Measurements from ENCODE around the gene RETREG2. TPM values are rescaled to one million over a fixed set of nuclear protein-coding genes. Genes with fewer than 3 reads are reported as not detected.

The RETREG2 gene
- total RNA-seq, 4 donors from 2014 or later: 82.3 to 122 (median 100) TPM

DNA sequence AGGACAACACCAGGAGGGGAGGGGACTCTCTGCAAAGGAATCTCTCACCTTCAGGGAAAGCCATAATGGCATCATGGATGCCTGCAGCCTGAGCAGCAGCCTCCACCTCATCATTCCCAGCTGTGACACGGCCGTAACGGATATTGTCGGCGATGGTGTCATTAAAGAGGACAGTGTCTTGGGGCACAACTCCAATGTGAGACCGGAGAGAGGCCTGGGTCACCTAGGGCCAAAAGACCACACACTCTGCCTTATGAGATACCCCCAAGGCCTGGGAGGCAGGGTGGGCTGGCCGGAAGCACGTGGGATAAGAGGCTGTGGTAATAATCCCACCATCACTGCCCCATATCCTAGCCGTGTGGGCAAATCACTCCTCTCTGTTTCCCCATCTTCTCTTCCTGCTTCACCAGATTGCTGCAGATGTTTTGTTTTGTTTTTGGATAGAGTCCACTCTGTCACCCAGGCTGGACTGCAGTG, 32.8 kb downstream of the RETREG2 start:
- Histone ChIP-seq H3K9me3 (no peaks in the 10 kb centered on the region), H3K27ac (peak overlapping the region in 1 of 3 donors; percentile 94), H3K4me1 (peaks cover 17 to 26% of the 10 kb centered on the region in 2 donors), H3K36me3 (peaks cover 27 to 58% of the 10 kb centered on the region in 2 donors), H3K27me3 (no peaks in the 10 kb centered on the region), H3K4me3 (replicated peaks in 1 of 3) (no peak overlapping the region)
- DNase-seq: no peak
- WGBS, 2 donors: 91 to 93% methylated on average over 9 of the region's 9 CpGs
- no peak for TF ChIP-seq POLR2A (IDR thresholded peaks at IDR 0.05)
- TF ChIP-seq, protein P1, sequence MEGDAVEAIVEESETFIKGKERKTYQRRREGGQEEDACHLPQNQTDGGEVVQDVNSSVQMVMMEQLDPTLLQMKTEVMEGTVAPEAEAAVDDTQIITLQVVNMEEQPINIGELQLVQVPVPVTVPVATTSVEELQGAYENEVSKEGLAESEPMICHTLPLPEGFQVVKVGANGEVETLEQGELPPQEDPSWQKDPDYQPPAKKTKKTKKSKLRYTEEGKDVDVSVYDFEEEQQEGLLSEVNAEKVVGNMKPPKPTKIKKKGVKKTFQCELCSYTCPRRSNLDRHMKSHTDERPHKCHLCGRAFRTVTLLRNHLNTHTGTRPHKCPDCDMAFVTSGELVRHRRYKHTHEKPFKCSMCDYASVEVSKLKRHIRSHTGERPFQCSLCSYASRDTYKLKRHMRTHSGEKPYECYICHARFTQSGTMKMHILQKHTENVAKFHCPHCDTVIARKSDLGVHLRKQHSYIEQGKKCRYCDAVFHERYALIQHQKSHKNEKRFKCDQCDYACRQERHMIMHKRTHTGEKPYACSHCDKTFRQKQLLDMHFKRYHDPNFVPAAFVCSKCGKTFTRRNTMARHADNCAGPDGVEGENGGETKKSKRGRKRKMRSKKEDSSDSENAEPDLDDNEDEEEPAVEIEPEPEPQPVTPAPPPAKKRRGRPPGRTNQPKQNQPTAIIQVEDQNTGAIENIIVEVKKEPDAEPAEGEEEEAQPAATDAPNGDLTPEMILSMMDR (IDR thresholded peaks at IDR 0.05): no peak
- intact Hi-C loops (cut with DNase I): loop anchor here (5.0 kb wide), 1 partner anchor 34 kb away; the partner anchor contains the start of genes CNPPD1 and RETREG2

DNA sequence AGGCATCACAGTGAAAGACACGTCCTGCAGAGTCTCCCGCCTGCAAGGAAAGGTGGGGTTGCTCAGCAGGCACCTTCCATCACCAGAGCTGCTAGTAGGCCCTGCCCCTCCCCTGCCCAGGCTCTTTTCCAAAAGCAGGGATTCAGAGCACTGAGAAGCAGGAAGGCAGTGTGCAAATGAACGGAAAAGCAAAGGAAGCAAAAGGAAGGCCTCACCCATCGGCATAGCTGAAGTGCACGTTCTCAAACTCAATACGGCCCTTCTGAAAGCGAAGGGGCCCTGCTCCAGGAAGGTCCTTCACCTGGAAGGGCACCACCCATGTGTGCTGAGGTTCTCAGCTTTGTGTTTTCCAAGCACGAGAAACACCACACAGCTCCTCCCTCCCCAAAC, 34.9 kb downstream of the RETREG2 start:
- peaks cover 21 to 26% of the 10 kb centered on the region in 2 donors for H3K4me1 ChIP-seq
- no peak for TF ChIP-seq POLR2A (IDR thresholded peaks at IDR 0.05)
- TF ChIP-seq, protein P1 (IDR thresholded peaks at IDR 0.05): no peak
- no peaks in the 10 kb centered on the region for H3K27me3 ChIP-seq
- intact Hi-C loops (cut with DNase I): loop anchor here (5.0 kb wide), 1 partner anchor 36 kb away; the partner anchor contains the start of genes CNPPD1 and RETREG2
- no peak overlapping the region for H3K4me3 ChIP-seq (replicated peaks in 1 of 3)
- 81 to 88% methylated on average over 8 of the region's 8 CpGs for WGBS, 2 donors
- peak overlapping the region in 1 of 3 donors; percentile 0 for H3K27ac ChIP-seq
- no peak for DNase-seq
- H3K9me3 ChIP-seq: no peaks in the 10 kb centered on the region
- peaks cover 27 to 58% of the 10 kb centered on the region in 2 donors for H3K36me3 ChIP-seq

DNA sequence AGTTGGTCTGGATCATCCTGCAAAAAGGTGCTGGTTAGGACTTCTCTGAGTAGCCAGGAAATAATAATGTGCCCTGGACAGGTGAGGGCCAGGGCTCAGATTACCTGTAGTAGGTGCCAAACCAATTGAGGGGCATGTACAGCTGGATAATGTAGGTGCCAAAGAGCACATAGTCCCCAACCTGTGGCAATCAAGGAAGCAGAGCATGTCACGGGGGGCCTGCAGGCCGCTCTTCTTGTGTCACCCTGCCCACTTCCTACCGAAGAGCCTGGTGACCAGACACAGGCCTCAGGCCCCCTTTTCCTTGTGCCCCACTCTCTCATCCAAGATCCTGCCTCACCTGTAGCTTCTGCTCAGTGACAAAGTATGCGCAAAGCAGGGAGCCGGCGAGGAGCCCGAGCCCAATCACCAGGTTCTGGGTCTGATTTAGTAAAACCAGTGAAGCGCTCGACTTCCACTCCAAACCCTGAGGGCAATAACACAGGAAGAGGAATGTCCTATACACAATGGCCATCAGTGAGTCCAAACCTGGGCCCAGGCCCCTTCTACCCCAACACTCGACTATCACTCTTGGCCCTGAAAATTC, 35.5 kb downstream of the RETREG2 start:
- Histone ChIP-seq H3K27me3 (no peaks in the 10 kb centered on the region), H3K9me3 (no peaks in the 10 kb centered on the region), H3K4me1 (peaks cover 19 to 21% of the 10 kb centered on the region in 2 donors), H3K27ac (peak overlapping the region in 1 of 3 donors; percentile 0), H3K36me3 (peaks cover 27 to 54% of the 10 kb centered on the region in 2 donors), H3K4me3 (replicated peaks in 1 of 3) (no peak overlapping the region)
- DNase-seq: no peak
- WGBS, 2 donors: 93 to 96% methylated on average over 7 to 10 of the region's 10 CpGs
- TF ChIP-seq POLR2A (IDR thresholded peaks at IDR 0.05): no peak
- TF ChIP-seq, protein P1 (IDR thresholded peaks at IDR 0.05): no peak
- intact Hi-C loops (cut with DNase I): loop anchor here (5.0 kb wide), 1 partner anchor 36 kb away; the partner anchor contains the start of genes CNPPD1 and RETREG2

DNA sequence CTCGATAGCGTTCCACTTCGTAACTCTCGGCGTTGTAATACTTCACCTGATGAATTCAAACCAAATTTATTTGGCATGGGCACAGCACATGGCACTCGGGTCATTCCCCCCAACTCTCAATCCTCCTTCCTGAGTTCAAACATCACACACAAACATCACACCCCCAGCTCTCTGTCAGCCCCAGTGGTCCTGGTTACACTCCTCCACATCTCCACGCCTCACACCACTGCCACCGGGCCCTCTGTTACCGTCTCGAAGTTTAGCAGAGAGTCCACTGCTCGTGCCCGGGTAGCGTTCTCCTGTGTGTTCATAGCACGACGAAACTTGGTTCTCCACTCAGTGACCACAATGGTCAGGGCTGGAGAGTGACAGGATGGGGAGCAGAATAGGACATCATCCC, 36.1 kb downstream of the RETREG2 start:
- peaks cover 17% of the 10 kb centered on the region in 2 donors for H3K4me1 ChIP-seq
- intact Hi-C loops (cut with DNase I): loop anchor here (5.0 kb wide), 1 partner anchor 37 kb away; the partner anchor contains the start of genes CNPPD1 and RETREG2
- peaks cover 27 to 49% of the 10 kb centered on the region in 2 donors for H3K36me3 ChIP-seq
- no peak for DNase-seq
- peak overlapping the region in 1 of 3 donors; percentile 0 for H3K27ac ChIP-seq
- TF ChIP-seq POLR2A (IDR thresholded peaks at IDR 0.05): no peak
- TF ChIP-seq, protein P1 (IDR thresholded peaks at IDR 0.05): no peak
- no peaks in the 10 kb centered on the region for H3K9me3 ChIP-seq
- WGBS, 2 donors: 95 to 97% methylated on average over 15 of the region's 15 CpGs
- no peak overlapping the region for H3K4me3 ChIP-seq (replicated peaks in 1 of 3)
- H3K27me3 ChIP-seq: no peaks in the 10 kb centered on the region

DNA sequence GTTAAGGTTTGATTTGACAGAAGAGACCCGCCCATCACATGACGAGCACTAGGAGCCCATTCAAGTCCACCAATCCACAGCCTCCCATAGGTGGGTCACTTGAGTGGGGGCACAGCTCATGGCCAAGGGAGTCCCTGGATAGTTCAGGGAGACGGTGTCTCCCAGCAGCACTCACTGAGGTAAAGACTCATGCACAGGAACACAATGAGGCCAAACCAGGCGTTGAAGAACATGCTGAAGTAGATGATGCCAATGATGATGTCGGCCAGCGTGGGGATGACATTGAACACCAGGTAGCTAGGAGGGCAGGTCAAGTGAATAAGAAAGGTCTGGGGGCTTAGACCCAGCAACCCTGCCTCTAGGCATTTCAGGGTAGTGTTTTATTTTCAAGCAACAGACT, 36.7 kb downstream of the RETREG2 start:
- Histone ChIP-seq H3K4me1 (peaks cover 21 to 23% of the 10 kb centered on the region in 2 donors), H3K27me3 (no peaks in the 10 kb centered on the region), H3K27ac (no peak overlapping the region), H3K9me3 (no peaks in the 10 kb centered on the region), H3K4me3 (replicated peaks in 1 of 3) (no peak overlapping the region), H3K36me3 (peaks cover 25 to 42% of the 10 kb centered on the region in 2 donors)
- DNase-seq: no peak
- WGBS, 2 donors: 94 to 97% methylated on average over 6 of the region's 6 CpGs
- intact Hi-C loops (cut with DNase I): loop anchor here (5.0 kb wide), 1 partner anchor 37 kb away; the partner anchor contains the start of genes CNPPD1 and RETREG2
- TF ChIP-seq, protein P1 (IDR thresholded peaks at IDR 0.05): no peak
- TF ChIP-seq POLR2A (IDR thresholded peaks at IDR 0.05): no peak
